Activated CD8-positive, alpha-beta memory T cell treated with anti-CD3 and anti-CD28 coated beads for 36 hours (primary cell): ENCODE data around the gene CEP57L1. TPM values are rescaled to one million over a fixed set of nuclear protein-coding genes. Genes with fewer than 3 reads are reported as not detected.
"Not testable (repeated sequence)": the region's sequence is repeated elsewhere in the genome, so short reads cannot be mapped to it uniquely, and the experiment has no call there.

Experiments
- CTCF ChIA-PET: fragments of 350-600 bp; sonication (Branson Sonifier 250); formaldehyde crosslinking; loops from one replicate; lab custom pipeline; 2021; ENCODE audit warnings: antibody characterized with exemption; lab: Charles Lee
- POLR2A ChIA-PET: fragments of 350-600 bp; sonication (Branson Sonifier 250); formaldehyde crosslinking; loops from one replicate; lab custom pipeline; 2021; ENCODE audit warnings: antibody characterized with exemption; lab: Charles Lee
- total RNA-seq, 2 experiments: library from RNA; stranded (reverse); gene quantifications; one replicate each; pipeline ENCODE4 v1.2.3, GENCODE V29; 2021

CEP57L1 gene
- total RNA-seq, 2 experiments from 2014 or later = 21.6 to 22.4 TPM

GRCh38 chr6:109188115-109188411 is 92.8 kb downstream of the CEP57L1 start:
- ChIA-PET CTCF (interaction anchor here (0.8 to 2.4 kb wide), 7 partner anchors 13 to 209 kb away, joined by 3 to 31 read pairs (median 4); partner anchors contain the start of gene CD164), POLR2A (interaction anchor here (0.9 to 1.1 kb wide), 2 partner anchors 193 to 195 kb away, joined by 3 to 4 read pairs; partner anchors contain the start of gene CD164)

- CTCF ChIA-PET = interaction anchor here (1.1 kb wide), 1 partner anchor 193 kb away, joined by 3 read pairs; no protein-coding TSS in a partner anchor
- POLR2A ChIA-PET = not testable (repeated sequence)
Measured at GRCh38 chr6:109191368-109191767, 96.1 kb downstream of the CEP57L1 start.

- CTCF ChIA-PET = no interaction called here
- POLR2A ChIA-PET = no interaction called here
Measured at GRCh38 chr6:109192865-109193264, 97.6 kb downstream of the CEP57L1 start.

GRCh38 chr6:109194880-109195279 is 99.6 kb downstream of the CEP57L1 start:
- POLR2A ChIA-PET = no interaction called here
- CTCF ChIA-PET = no interaction called here

GRCh38 chr6:109197061-109197460 is 101.8 kb downstream of the CEP57L1 start:
- ChIA-PET POLR2A (no interaction called here), CTCF (no interaction called here)

GRCh38 chr6:109202409-109203264 is 107.3 kb downstream of the CEP57L1 start:
- POLR2A ChIA-PET = interaction anchor here (0.9 kb wide), 1 partner anchor 181 kb away, joined by 3 read pairs; no protein-coding TSS in a partner anchor
- CTCF ChIA-PET = interaction anchor here (0.7 to 1.2 kb wide), 2 partner anchors 175 to 181 kb away, joined by 3 read pairs; no protein-coding TSS in a partner anchor

- ChIA-PET CTCF (no interaction called here), POLR2A (no interaction called here)
Measured at GRCh38 chr6:109204511-109204910, 109.2 kb downstream of the CEP57L1 start.

- ChIA-PET POLR2A (no interaction called here), CTCF (no interaction called here)
Measured at GRCh38 chr6:109212683-109213082, 117.4 kb downstream of the CEP57L1 start.

Other genes with a start within 250 kb of the CEP57L1 start
- gene ARMC2, start 247.1 kb upstream of the CEP57L1 start, total RNA-seq = 1 to 10 TPM; 5.3 to 7.4 TPM
- gene SESN1, start 661 bp upstream of the CEP57L1 start, total RNA-seq = 10 to 100 TPM; 10.1 to 10.3 TPM